OCI-LY3 (cell line): ENCODE measurements around the gene PDPR.
"Not testable (repeated sequence)": the region's sequence is repeated elsewhere in the genome, so short reads cannot be mapped to it uniquely, and the experiment has no call there.

Experiments
- EZH2phosphoT487 ChIP-seq: fragments of 200-600 bp; shearing (Covaris generic); IDR thresholded peaks from 2 replicates; pipeline ENCODE4 v1.6.1; 2018; ENCODE audit warnings: antibody characterized with exemption, mixed run types, low read depth
- TF ChIP-seq, protein P1 (sequence below): fragments of 200-600, 300-600 bp; sonication (generic); IDR thresholded peaks from 2 replicates; pipeline ENCODE4 v1.5.1; 2014; ENCODE audit warnings: antibody characterized with exemption, low read length, low read depth

DNA sequence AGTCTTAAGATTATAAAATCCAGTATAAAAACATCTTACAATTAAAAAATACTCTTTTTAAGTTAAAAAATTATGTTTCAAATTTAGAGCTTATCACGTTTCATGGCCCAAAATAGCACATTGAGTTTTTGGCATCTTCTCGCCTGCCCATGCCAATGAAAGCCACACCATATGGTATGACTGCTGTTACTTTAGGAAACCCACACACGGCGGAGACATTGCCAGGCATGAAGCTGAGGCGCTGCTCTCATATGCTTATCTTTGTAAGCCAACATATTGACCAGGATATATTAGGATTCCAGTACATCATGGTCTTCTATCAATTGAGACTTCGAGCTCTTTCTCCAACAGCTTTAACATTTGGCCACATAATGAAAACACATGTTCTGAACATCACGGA lies 32.9 kb upstream of the PDPR start:
- TF ChIP-seq, protein P1, sequence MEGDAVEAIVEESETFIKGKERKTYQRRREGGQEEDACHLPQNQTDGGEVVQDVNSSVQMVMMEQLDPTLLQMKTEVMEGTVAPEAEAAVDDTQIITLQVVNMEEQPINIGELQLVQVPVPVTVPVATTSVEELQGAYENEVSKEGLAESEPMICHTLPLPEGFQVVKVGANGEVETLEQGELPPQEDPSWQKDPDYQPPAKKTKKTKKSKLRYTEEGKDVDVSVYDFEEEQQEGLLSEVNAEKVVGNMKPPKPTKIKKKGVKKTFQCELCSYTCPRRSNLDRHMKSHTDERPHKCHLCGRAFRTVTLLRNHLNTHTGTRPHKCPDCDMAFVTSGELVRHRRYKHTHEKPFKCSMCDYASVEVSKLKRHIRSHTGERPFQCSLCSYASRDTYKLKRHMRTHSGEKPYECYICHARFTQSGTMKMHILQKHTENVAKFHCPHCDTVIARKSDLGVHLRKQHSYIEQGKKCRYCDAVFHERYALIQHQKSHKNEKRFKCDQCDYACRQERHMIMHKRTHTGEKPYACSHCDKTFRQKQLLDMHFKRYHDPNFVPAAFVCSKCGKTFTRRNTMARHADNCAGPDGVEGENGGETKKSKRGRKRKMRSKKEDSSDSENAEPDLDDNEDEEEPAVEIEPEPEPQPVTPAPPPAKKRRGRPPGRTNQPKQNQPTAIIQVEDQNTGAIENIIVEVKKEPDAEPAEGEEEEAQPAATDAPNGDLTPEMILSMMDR = not testable (repeated sequence)
- not testable (repeated sequence) for TF ChIP-seq EZH2phosphoT487
